HG03457 (cell line): ENCODE measurements around the gene MISP.

Experiments used
- ATAC-seq: cut with Tn5 transposase; IDR thresholded peaks from one replicate; pipeline ENCODE4 v1.9.1; 2021; ENCODE audit warnings: moderate number of reproducible peaks; ENCODE audit not compliant: unreplicated experiment

MISP gene

GRCh38 chr19:746208-746819, 4.6 kb upstream of the MISP start:
- no peak for ATAC-seq

GRCh38 chr19:746956-747355, 4.0 kb upstream of the MISP start:
- ATAC-seq: no peak

- no peak for ATAC-seq
These were observed 3.3 kb upstream of the MISP start for GRCh38 chr19:747432-748273.

GRCh38 chr19:748274-748598, 2.7 kb upstream of the MISP start:
- no peak for ATAC-seq

- no peak for ATAC-seq
These were observed 1.1 kb upstream of the MISP start for GRCh38 chr19:749811-750210.

GRCh38 chr19:751501-752341, 809 bp downstream of the MISP start:
- ATAC-seq: no peak

- no peak for ATAC-seq
These were observed 2.0 kb downstream of the MISP start for GRCh38 chr19:752652-753517.

GRCh38 chr19:754530-754929, 3.6 kb downstream of the MISP start:
- no peak for ATAC-seq

GRCh38 chr19:755063-755462, 4.2 kb downstream of the MISP start:
- ATAC-seq: no peak

- no peak for ATAC-seq
These were observed 5.3 kb downstream of the MISP start for GRCh38 chr19:756236-756635.

- no peak for ATAC-seq
These were observed 6.1 kb downstream of the MISP start for GRCh38 chr19:756821-757688.

- ATAC-seq: no peak
These were observed 7.1 kb downstream of the MISP start for GRCh38 chr19:757811-758668.

- ATAC-seq: no peak
These were observed 12.3 kb downstream of the MISP start for GRCh38 chr19:763181-763580.

GRCh38 chr19:763869-764268, 13.0 kb downstream of the MISP start:
- ATAC-seq: no peak

- ATAC-seq: no peak
These were observed 13.4 kb downstream of the MISP start for GRCh38 chr19:764301-764700.

GRCh38 chr19:765179-765738, 14.3 kb downstream of the MISP start:
- ATAC-seq: no peak

GRCh38 chr19:768424-768823, 17.5 kb downstream of the MISP start:
- no peak for ATAC-seq

GRCh38 chr19:769616-770015, 18.7 kb downstream of the MISP start:
- ATAC-seq: no peak

- ATAC-seq: no peak
These were observed 20.4 kb downstream of the MISP start for GRCh38 chr19:771332-771785.
